Fibroblast of pulmonary artery (primary cell): ENCODE results near the gene ADH7.
"Not testable (repeated sequence)": the region's sequence is repeated elsewhere in the genome, so short reads cannot be mapped to it uniquely, and the experiment has no call there.

Source experiments
- DNase-seq: peaks from one replicate; pipeline ENCODE4 v3.0.0-alpha.2; 2010; ENCODE audit warnings: low read depth
- H3K4me3 ChIP-seq: replicated peaks from 2 replicates; pipeline ENCODE4 v1.5.1; 2011; ENCODE audit warnings: low read depth, mild to moderate bottlenecking, control low read depth, low read length, moderate library complexity
- CTCF ChIP-seq: IDR thresholded peaks from 2 replicates; pipeline ENCODE4 v1.5.1; 2011; ENCODE audit warnings: mild to moderate bottlenecking, control low read depth, low read length, inconsistent platforms; ENCODE audit errors: missing control alignments

The ADH7 gene

GRCh38 chr4:99436462-99436861, 1.3 kb upstream of the ADH7 start:
- TF ChIP-seq CTCF: no peak
- no peak overlapping the region for H3K4me3 ChIP-seq
- DNase-seq: no peak

GRCh38 chr4:99430106-99430505, 5.0 kb downstream of the ADH7 start:
- DNase-seq: no peak
- no peak overlapping the region for H3K4me3 ChIP-seq
- no peak for TF ChIP-seq CTCF

GRCh38 chr4:99417125-99417524, 18.0 kb downstream of the ADH7 start:
- TF ChIP-seq CTCF: no peak

GRCh38 chr4:99415762-99416161, 19.4 kb downstream of the ADH7 start:
- peak; percentile 17 for DNase-seq
- not testable (repeated sequence) for H3K4me3 ChIP-seq
- peak; percentile 10 for TF ChIP-seq CTCF

More at GRCh38 chr4:99417125-99417524, 18.0 kb downstream of the ADH7 start:
- no peak for DNase-seq
- H3K4me3 ChIP-seq: no peak overlapping the region

GRCh38 chr4:99414902-99415301, 20.2 kb downstream of the ADH7 start:
- not testable (repeated sequence) for DNase-seq, H3K4me3 ChIP-seq

- TF ChIP-seq CTCF: no peak
- DNase-seq: no peak
- no peak overlapping the region for H3K4me3 ChIP-seq
These were observed 20.7 kb downstream of the ADH7 start for GRCh38 chr4:99414401-99414800.

- no peak overlapping the region for H3K4me3 ChIP-seq
- DNase-seq: no peak
- no peak for TF ChIP-seq CTCF
These were observed 22.0 kb downstream of the ADH7 start for GRCh38 chr4:99413140-99413539.
